HUES6 (cell line): ENCODE results near the gene ZFP1.
"Not testable (repeated sequence)": the region's sequence is repeated elsewhere in the genome, so short reads cannot be mapped to it uniquely, and the experiment has no call there.

Experiments
- H3K27ac ChIP-seq: 2 replicates; pipeline ENCODE4 v1.7.0; 2013; ENCODE audit warnings: low read depth, mild to moderate bottlenecking, low read length, inconsistent platforms
- H3K27me3 ChIP-seq: 2 replicates; pipeline ENCODE4 v1.6.1; 2013; ENCODE audit warnings: low read length; ENCODE audit not compliant: control insufficient read depth, insufficient read depth
- H3K36me3 ChIP-seq: 2 replicates; pipeline ENCODE4 v1.6.1; 2013; ENCODE audit warnings: low read length; ENCODE audit not compliant: control insufficient read depth, insufficient read depth
- H3K4me1 ChIP-seq: 2 replicates; pipeline ENCODE4 v1.6.1; 2013; ENCODE audit warnings: low read length; ENCODE audit not compliant: control insufficient read depth, insufficient read depth
- H3K4me3 ChIP-seq: 2 replicates; pipeline ENCODE4 v1.5.1; 2013; ENCODE audit warnings: low read depth, low read length
- H3K9ac ChIP-seq: one replicate; pipeline ENCODE4 v1.6.1; 2013; ENCODE audit warnings: mild to moderate bottlenecking, low read length
- H3K9me3 ChIP-seq: 2 replicates; pipeline ENCODE4 v1.6.1; 2013; ENCODE audit warnings: low read depth, low read length; ENCODE audit not compliant: control insufficient read depth, insufficient read depth

ZFP1 gene

DNA sequence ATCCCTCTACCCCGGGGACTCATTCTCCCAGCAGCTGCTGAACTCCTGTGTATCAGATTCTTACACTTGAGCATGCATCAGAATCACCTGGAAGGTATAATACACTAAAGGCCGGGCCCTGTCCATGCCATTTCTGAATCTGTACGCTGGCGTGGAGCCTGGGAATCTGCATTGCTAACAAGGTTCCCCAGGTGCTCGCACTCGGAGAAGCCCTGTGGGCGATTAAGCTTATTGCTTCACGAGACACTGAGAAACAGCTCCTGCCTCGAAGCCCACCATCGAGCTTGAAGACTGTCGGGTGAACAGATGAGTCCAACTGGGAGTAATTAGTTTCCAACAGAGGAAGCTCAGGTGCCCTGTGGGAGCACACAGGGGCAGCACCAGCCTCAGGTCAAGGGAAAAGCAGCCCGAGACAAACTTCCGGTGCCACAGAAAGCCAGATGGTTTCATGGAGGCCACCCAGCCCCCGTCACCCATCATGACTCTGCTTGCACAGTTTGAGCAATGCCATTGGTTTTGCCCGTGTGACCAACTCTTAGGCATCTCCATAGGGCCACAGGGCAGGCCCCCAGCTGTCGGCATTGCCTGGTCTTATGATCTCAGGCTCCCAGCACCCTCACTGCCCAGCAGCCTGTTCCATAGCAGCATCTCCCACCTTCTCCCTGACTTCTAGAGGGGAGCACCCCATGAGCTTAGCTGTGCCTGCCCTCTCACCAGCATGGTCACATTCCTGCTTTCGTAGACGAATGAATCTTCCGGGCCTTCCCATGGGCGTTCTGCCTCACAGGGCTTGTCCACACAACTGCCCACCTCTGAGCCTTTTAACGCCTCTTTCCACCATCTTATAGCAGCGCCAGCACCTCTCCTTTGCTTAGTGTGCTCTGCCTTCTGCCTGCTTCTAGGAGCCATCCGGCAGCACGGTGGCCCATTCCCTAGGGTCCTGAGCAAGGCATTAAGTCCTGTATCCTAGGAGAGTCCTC is 47.8 kb downstream of the ZFP1 start:
- H3K9ac ChIP-seq = no peak overlapping the region
- H3K4me3 ChIP-seq = no peak overlapping the region
- peaks cover 4% of the 10 kb centered on the region; the same call in 1 of the 2 replicates for H3K4me1 ChIP-seq
- no peaks in the 10 kb centered on the region for H3K36me3 ChIP-seq
- H3K9me3 ChIP-seq = no peaks in the 10 kb centered on the region
- no peaks in the 10 kb centered on the region for H3K27me3 ChIP-seq
- no peak overlapping the region for H3K27ac ChIP-seq

DNA sequence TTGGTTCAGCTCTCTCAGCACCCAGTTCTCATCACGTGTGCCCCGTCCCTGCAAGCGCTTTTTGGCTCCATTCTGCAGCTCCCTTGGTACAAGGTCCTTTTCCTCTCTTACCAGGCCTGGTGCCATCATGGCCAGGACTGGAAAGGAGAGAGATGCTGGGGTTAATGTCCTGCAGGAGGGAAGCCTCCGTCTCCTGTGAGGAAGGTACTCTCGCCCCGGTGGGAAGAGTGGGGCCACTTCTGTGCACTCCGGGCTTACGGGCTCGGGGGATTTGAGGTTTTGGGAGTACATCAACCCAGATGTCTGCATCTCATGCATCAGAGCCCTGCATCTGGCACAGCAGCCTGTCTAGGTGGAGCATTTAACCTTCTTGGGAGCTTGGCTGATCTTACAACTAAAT is 48.5 kb downstream of the ZFP1 start:
- Histone ChIP-seq H3K27me3 (no peaks in the 10 kb centered on the region), H3K9ac (no peak overlapping the region), H3K27ac (no peak overlapping the region), H3K36me3 (no peaks in the 10 kb centered on the region), H3K4me3 (no peak overlapping the region), H3K4me1 (peaks cover 4% of the 10 kb centered on the region; the same call in 1 of the 2 replicates), H3K9me3 (no peaks in the 10 kb centered on the region)

GRCh38 chr16:75197522-75198134 is 49.3 kb downstream of the ZFP1 start:
- H3K36me3 ChIP-seq = no peaks in the 10 kb centered on the region
- no peak overlapping the region for H3K27ac ChIP-seq
- H3K9ac ChIP-seq = no peak overlapping the region
- H3K4me3 ChIP-seq = no peak overlapping the region
- H3K4me1 ChIP-seq = peaks cover 4% of the 10 kb centered on the region; the same call in 1 of the 2 replicates
- no peaks in the 10 kb centered on the region for H3K9me3 ChIP-seq
- no peaks in the 10 kb centered on the region for H3K27me3 ChIP-seq

DNA sequence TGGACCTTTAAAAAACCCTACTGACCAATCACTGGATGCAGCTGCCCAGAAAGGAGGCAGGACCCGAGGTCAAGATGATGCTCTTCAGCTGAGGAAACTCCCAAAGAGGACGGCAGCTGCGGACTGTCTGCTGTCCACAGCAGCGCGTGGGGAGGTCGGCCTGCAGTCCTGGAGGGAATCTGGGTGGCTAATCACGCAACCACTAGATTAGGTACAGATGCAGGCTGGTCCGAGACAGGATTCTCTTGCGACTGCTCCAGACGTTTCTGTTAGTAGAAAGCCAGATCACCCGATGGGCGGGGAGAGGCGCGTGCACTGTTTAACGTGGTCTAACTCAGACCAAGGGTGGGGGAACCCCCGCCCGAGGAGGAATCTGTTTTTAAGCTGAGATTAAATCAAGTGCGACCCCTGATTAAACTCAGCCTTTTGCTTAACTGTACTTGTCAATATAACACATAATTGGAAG is 49.8 kb downstream of the ZFP1 start:
- Histone ChIP-seq H3K4me3 (no peak overlapping the region), H3K36me3 (no peaks in the 10 kb centered on the region), H3K4me1 (peaks cover 4% of the 10 kb centered on the region; the same call in 1 of the 2 replicates), H3K27me3 (no peaks in the 10 kb centered on the region), H3K9me3 (no peaks in the 10 kb centered on the region), H3K27ac (no peak overlapping the region), H3K9ac (no peak overlapping the region)

DNA sequence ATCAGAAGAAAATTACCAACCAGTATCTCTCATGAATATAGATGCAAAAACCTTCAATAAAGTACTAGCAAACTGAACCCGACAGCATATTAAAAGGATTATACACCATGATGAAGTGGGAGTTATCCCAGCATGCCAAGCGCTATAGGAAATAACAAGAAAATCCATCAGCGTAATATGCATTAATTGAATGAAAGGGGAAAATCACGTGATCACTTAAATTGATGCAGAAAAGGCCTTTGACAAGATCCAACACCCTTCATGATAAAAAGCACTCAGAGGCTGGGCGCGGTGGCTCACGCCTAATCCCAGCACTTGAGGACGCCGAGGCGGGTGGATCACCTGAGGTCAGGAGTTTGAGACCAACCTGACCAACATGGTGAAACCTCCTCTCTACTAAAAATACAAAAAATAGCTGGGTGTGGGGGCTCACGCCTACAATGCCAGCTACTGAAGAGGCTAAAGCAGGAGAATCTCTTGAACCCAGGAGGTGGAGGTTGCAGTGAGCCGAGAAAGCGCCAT is 53.8 kb downstream of the ZFP1 start:
- no peaks in the 10 kb centered on the region for H3K36me3 ChIP-seq
- H3K27ac ChIP-seq = no peak overlapping the region
- H3K9ac ChIP-seq = no peak overlapping the region
- H3K27me3 ChIP-seq = no peaks in the 10 kb centered on the region
- no peaks in the 10 kb centered on the region for H3K9me3 ChIP-seq
- H3K4me3 ChIP-seq = no peak overlapping the region
- peaks cover 10% of the 10 kb centered on the region; the same call in 1 of the 2 replicates for H3K4me1 ChIP-seq

DNA sequence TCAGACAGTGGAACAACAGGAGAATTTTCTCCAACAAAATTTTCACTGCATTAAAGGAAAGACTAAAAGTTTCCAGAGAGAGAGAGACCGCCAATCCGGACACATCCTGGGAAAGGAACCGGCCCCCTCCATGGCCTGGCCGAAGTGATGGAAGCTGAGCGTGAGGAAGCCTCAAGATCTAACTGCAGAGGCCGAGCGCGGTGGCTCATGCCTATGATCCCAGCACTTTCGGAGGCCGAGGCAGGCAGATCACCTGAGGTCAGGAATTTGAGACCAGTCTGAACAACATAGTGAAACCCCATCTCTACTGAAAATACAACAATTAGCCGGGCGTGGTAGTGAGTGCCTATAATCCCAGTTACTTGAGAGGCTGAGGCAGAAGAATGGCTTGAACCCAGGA is 54.8 kb downstream of the ZFP1 start:
- no peak overlapping the region for H3K9ac ChIP-seq
- H3K27ac ChIP-seq = no peak overlapping the region
- no peaks in the 10 kb centered on the region for H3K27me3 ChIP-seq
- H3K4me1 ChIP-seq = peaks cover 6% of the 10 kb centered on the region; the same call in 1 of the 2 replicates
- no peaks in the 10 kb centered on the region for H3K9me3 ChIP-seq
- no peak overlapping the region for H3K4me3 ChIP-seq
- H3K36me3 ChIP-seq = no peaks in the 10 kb centered on the region

GRCh38 chr16:75203667-75204409 is 55.5 kb downstream of the ZFP1 start:
- Histone ChIP-seq H3K9ac (no peak overlapping the region), H3K9me3 (no peaks in the 10 kb centered on the region), H3K27me3 (no peaks in the 10 kb centered on the region), H3K4me1 (peaks cover 6% of the 10 kb centered on the region; the same call in 1 of the 2 replicates), H3K4me3 (no peak overlapping the region), H3K36me3 (no peaks in the 10 kb centered on the region), H3K27ac (no peak overlapping the region)

DNA sequence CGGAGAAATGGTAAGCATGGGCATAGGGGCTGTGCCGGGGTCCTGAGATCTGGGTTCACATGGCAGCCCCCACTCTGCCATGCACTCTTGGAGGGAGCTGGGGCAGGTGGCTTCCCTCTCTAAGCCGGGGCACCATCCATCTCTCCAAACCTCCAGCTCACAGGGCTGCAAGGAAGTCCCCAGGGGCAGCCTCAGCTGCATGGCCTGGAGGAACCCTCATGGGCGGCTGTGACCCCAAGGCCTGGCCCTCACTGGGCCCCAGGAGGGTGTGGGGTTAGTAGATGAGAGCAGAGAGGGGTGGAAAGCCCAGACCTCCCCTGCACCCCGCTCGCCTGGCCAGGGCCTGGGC is 56.1 kb downstream of the ZFP1 start:
- Histone ChIP-seq H3K9me3 (no peaks in the 10 kb centered on the region), H3K27ac (no peak overlapping the region), H3K9ac (no peak overlapping the region), H3K27me3 (no peaks in the 10 kb centered on the region), H3K4me3 (no peak overlapping the region), H3K36me3 (no peaks in the 10 kb centered on the region), H3K4me1 (peaks cover 6% of the 10 kb centered on the region; the same call in 1 of the 2 replicates)

- H3K27ac ChIP-seq, H3K27me3 ChIP-seq, H3K4me3 ChIP-seq, H3K4me1 ChIP-seq, H3K9ac ChIP-seq, H3K9me3 ChIP-seq, H3K36me3 ChIP-seq: not testable (repeated sequence)
Measured at GRCh38 chr16:75204905-75205304, 56.6 kb downstream of the ZFP1 start.

GRCh38 chr16:75205438-75205837 is 57.1 kb downstream of the ZFP1 start:
- not testable (repeated sequence) for H3K27me3 ChIP-seq, H3K9ac ChIP-seq

More at GRCh38 chr16:75205438-75205837, 57.1 kb downstream of the ZFP1 start:
- not testable (repeated sequence) for H3K4me1 ChIP-seq, H3K27ac ChIP-seq, H3K9me3 ChIP-seq, H3K4me3 ChIP-seq, H3K36me3 ChIP-seq
